ENCODE measurements around the gene TANK.
"Not testable (repeated sequence)": the region's sequence is repeated elsewhere in the genome, so short reads cannot be mapped to it uniquely, and the experiment has no call there.

TANK gene

GRCh38 chr2:161257123-161257952 is 97.1 kb downstream of the TANK start:
- in situ Hi-C loops (cut with MboI; ENCODE audit: low sequenced_read_pairs): no loop called here

- in situ Hi-C loops (cut with MboI; ENCODE audit: low sequenced_read_pairs): no loop called here
Measured at GRCh38 chr2:161265874-161266273, 105.6 kb downstream of the TANK start.

GRCh38 chr2:161269111-161269510 is 108.9 kb downstream of the TANK start:
- in situ Hi-C loops (cut with MboI; ENCODE audit: low sequenced_read_pairs): no loop called here

GRCh38 chr2:161273038-161273760 is 113.0 kb downstream of the TANK start:
- in situ Hi-C loops (cut with MboI; ENCODE audit: low sequenced_read_pairs): no loop called here

GRCh38 chr2:161278564-161279229 is 118.5 kb downstream of the TANK start:
- in situ Hi-C loops (cut with MboI; ENCODE audit: low sequenced_read_pairs): not testable (repeated sequence)

- in situ Hi-C loops (cut with MboI; ENCODE audit: low sequenced_read_pairs): not testable (repeated sequence)
Measured at GRCh38 chr2:161279230-161279815, 119.1 kb downstream of the TANK start.

GRCh38 chr2:161280906-161281323 is 120.7 kb downstream of the TANK start:
- in situ Hi-C loops (cut with MboI; ENCODE audit: low sequenced_read_pairs): not testable (repeated sequence)

GRCh38 chr2:161281615-161282310 is 121.5 kb downstream of the TANK start:
- in situ Hi-C loops (cut with MboI; ENCODE audit: low sequenced_read_pairs): not testable (repeated sequence)

GRCh38 chr2:161282311-161282644 is 122.0 kb downstream of the TANK start:
- in situ Hi-C loops (cut with MboI; ENCODE audit: low sequenced_read_pairs): not testable (repeated sequence)

- in situ Hi-C loops (cut with MboI; ENCODE audit: low sequenced_read_pairs): no loop called here
Measured at GRCh38 chr2:161283926-161284325, 123.7 kb downstream of the TANK start.
